Measurements from ENCODE around the gene SLC26A11.
"Not testable (repeated sequence)": the region's sequence is repeated elsewhere in the genome, so short reads cannot be mapped to it uniquely, and the experiment has no call there.

The SLC26A11 gene

GRCh38 chr17:80263253-80264204 is 43.3 kb downstream of the SLC26A11 start:
- DNase-seq, result peak; percentile 84

GRCh38 chr17:80264205-80265075 is 44.2 kb downstream of the SLC26A11 start:
- no peak for DNase-seq

DNA sequence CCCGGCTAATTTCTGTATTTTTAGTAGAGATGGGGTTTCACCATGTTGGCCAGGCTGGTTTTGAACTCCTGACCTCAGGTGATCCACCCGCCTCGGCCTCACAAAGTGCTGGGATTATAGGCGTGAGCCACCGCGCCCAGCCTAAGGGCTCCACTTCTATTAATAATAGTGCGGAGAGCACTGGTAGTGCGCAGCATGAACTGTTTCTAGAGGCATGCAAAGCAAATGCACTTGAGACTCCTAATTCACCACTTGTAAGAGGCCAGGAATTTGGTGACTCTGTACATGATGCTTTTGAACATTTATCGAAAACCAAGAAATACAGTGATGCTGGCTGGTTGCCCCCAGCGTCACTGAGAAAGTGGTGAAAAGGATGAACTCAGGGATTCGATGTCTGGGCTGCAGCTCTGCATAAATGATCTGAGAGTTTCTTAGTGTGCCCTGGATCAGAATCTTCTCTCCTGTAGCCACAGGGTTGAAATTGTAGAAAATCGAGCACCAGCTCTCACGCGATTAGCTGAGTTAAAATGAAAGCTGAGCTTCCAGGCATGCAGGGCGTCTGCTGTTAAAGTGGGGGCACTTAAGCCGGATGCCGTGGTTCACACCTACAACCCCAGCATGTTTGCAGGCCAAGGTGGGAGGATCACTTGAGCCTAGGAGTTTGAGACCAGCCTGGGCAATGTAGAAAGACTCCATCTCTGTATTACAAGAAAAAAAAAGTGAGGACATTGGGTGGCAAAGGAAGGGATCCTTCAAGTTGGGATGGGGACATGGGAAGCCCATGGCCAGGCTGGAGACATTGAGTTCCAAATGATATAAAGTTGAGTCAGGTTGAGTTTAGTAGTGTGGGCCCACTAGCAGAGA is 45.2 kb downstream of the SLC26A11 start:
- DNase-seq, result no peak

DNA sequence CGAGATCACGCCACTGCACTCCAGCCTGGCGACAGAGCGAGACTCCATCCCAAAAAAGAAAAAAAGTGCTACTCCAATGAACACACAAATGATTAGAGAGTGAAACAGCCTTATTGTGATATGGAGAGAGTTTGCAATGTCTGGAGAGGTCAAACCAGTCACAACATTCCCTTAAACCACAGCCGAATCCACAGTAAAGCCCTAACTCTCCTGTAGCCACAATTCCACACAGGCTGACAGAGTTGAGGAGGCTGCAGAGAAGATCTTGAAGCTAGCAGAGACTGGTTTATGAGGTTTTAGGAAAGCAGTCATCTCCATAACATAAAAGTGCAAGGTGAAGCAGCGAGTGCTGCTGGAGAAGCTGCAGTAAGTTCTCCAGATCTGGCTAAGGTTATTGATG is 47.2 kb downstream of the SLC26A11 start:
- DNase-seq, result no peak

GRCh38 chr17:80268427-80268826 is 48.2 kb downstream of the SLC26A11 start:
- no peak for DNase-seq

- DNase-seq, result no peak
Observed at GRCh38 chr17:80269405-80269807, 49.2 kb downstream of the SLC26A11 start.

DNA sequence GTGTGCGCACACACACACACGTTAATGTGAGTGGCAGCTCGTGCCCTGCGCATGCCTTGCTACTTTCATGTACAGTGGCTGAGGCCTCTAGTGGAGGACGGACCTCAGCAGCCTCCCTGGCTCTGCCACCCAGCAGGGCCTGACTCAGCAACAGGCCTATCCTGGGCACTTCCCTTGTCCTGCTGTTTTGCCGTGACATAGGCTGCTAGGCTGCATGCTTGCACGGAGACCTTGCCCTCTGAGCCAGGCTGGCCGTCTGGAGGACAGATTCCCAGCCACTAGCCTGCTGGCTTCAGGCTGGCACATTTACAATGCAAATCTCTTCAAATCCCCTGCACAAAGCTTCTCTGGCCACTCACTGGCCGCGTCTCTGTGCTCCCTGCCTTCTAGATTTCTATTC is 49.9 kb downstream of the SLC26A11 start:
- DNase-seq, result no peak

GRCh38 chr17:80270836-80271235 is 50.6 kb downstream of the SLC26A11 start:
- DNase-seq, result no peak

- peak; percentile 99 for DNase-seq
Observed at GRCh38 chr17:80272366-80272765, 52.1 kb downstream of the SLC26A11 start.

DNA sequence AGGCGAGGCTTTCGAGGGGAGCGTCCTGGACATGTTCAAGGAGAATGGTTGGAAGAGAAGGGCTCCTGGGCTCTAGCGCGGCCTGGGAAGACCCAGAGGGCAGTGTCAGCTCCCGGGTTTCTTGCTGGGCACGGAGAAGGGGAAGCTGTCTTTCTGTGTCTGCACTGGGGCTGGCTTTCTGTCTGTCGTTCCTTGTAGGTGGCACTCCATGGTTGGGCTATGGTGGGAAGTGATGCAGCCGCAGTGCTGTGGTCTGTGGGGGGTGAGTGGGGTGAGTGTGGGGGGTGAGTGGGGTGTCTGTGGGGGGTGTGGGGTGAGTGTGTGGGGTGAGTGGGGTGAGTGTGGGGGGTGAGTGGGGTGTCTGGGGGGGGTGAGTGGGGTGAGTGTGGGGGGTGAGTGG is 54.1 kb downstream of the SLC26A11 start:
- DNase-seq, result no peak

DNA sequence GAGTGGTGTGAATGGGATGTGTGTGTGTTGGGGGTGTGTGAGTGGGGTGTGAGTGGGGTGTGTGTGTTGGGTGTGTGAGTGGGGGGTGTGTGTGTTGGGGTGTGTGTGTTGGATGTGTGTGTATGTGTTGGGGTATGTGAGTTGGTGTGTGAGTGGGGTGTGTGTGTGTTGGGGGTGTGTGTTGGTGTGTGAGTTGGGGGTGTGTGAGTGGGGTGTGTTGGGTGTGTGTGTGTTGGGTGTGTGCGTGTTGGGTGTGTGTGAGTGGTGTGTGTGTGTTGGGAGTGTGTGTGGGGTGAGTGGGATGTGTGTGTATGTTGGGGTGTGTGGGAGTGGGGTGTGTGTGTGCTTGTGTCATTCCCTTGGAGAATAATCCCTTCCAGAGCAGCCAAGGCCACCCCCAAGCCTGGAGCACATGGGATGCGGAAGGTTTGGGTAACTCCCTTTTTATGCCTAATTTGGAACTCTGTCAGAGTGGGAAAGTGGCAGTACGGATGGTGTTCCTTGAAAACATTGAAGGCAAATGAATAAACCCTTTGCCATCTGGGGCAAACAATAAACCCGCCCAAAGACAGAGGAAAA is 54.7 kb downstream of the SLC26A11 start:
- no peak for DNase-seq

- DNase-seq, result not testable (repeated sequence)
Observed at GRCh38 chr17:80275857-80276256, 55.6 kb downstream of the SLC26A11 start.

DNA sequence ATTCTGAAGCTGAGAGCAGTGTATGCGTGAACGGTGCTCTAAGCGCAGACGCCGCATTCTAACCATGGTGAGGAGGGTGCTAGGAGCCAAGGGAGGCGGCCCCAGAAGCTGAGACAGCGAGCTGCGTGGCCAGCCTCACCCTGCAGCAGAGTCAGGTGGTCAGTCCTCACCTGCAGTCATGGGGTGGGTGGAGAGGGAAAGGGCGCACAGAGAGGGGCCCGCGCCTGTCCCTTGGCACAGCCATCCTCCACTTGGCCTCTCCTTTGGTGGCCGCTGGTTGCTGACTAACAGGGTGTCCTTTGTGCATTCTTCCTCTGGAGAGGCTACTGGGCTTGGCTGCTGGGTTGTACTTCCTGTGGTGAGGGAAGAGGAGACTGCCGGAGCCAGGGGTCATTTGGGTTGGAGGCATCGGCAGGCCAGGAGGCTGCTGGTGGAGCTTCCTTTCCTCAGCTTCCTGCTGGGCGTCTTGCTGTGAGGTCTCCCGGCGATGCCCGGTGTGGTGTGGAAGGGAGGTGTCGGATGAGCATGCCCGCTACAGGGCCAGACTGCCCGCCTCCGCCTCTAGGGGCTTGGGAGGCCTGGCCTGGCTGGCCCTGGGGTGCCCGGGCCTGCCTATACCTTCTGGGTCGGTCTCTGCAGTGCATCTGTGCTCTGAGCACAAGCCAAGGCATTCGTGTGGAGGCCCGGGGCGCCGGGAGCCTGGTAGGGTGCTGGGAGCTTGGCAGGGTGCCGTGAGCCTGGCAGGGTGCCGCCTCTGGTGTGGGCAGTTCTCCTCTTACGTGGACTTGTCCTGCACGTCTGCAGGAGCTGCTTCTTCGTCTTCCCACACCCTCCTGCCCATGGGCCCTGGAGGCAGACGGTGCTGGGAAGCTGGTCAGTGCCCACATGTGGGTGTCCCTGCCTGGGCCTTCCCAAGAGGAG is 57.8 kb downstream of the SLC26A11 start:
- DNase-seq, result no peak

DNA sequence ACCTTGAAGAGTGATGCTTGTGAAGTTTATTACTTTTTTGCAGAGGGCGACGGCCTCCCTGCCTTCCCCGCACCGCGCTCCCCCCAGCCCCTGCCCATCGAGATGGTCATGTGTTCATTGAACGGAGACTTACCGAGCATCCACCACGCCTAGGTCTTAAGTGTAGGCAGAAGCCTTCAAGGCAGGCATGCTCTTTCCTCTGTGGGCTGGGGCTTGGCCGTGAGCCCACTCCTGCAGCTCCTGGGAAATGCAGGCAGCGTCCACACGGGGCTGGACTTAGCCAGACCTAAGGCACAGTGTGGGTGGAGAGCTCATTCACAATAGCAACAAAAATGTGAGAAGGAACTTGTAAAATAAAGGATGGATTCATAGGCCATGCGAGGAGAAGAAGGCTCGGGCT is 59.7 kb downstream of the SLC26A11 start:
- no peak for DNase-seq

DNA sequence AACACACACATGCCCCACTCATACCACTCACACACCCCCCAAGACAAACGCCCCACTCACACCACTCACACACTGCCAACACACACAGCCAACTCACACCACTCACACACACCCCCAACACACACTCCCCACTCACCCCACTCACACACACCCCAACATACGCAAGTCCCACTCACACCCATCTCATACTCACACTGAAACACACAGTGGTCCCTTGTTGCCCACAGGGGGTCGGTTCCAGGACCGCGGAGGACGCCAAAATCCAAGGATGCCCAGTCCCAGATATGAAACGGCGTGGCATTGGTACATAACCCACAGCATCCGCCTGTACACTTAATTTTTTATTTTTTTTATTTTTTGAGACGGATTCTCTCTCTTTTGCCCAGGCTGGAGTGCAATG is 61.3 kb downstream of the SLC26A11 start:
- DNase-seq, result no peak

GRCh38 chr17:80283116-80283852 is 63.1 kb downstream of the SLC26A11 start:
- no peak for DNase-seq

DNA sequence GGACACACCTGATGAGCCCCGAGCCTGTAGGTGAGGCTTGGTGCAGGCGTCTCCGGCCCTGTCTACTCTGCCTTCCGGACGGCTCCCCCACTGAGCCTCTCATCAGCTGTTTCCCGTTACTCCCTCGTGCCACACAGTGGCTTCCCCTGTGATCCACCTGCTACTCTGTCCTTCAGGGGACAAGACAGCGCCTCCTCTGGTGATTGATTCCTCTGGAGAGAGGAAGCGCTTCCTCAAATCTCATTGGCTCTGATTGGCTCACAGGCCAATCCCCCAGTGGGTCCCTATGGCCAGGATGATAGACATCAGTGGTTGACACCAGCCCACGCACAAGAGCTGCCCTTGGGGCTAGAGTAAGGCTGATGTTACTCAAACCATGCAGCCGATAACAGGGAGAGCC is 64.4 kb downstream of the SLC26A11 start:
- no peak for DNase-seq

DNA sequence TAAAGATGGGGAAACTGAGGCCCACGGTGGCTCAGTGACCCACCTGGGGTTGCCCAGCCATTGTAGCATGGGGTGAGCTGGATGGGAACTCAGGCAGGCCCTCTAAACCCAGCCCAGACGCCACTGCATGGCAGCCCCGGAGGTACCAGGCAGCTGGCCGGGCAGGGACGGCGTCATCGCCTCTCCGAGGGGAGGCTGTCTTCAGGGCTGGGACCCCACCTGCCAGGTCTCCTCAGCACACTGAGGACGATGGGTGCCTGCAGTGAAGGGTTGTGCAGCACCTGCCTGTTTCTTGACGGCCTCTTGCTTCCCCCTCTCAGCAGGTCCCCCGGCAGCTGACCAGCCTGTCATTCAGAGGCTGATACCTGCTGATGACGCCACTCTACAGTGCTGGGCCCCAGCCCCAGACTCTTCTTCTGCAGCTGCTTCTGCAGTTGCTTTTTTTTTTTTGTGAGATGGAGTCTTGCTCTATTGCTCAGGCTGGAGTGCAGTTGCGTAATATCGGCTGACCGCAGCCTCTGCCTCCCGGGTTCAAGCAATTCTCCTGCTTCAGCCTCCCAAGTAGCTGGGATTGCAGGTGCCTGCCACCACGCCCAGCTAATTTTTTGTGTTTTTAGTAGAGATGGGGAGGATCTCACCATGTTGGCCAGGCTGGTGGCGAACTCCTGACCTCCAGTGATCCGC is 65.2 kb downstream of the SLC26A11 start:
- DNase-seq, result no peak

DNA sequence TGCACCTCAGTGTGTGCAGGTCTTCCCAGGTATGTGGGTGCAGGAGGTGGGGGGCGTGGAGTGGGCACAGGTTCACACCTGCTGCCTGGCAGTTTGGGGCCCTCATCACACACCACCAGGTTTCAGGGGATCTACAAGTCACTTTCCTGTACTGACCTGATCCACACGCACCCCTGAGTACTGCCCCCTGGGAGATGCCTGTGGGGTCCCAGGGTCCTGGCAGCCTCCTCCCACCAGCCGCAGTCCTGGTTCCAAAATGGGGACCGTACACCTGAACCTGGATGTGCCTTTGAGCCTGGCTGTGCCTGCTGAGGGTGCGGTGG is 66.4 kb downstream of the SLC26A11 start:
- DNase-seq, result no peak

DNA sequence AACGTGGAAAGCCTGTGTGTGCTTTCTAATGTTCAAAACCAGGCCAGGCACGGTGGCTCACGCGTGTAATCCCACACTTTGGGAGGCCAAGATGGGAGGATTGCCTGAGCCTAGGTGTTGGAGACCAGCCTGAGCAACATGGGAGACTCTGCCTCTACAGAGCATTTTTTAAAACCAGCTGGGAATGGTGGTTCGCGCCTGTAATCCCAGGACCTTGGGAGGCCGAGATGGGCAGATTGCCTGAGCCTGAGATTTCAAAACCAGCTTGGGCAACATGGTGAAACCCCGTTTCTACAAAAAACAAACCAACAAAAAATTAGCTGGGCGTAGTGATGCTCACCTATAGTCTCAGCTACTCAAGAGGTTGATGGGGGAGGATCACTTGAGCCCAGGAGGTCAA is 66.8 kb downstream of the SLC26A11 start:
- DNase-seq, result no peak

All from NCI-H524 treated with DMSO at 0.1 percent for 48 hours (cell line).